Neural cell (in vitro differentiated cells): ENCODE measurements around the gene P3H2.

Experiments
- CTCF ChIP-seq: fragments of 450-650 bp; IDR thresholded peaks from 2 replicates; pipeline ENCODE4 v1.5.1; 2014; ENCODE audit warnings: antibody characterized with exemption, mild to moderate bottlenecking, moderate library complexity; ENCODE audit not compliant: poor library complexity, severe bottlenecking
- EP300 ChIP-seq: fragments of 450-650 bp; conservative IDR thresholded peaks from 2 replicates; pipeline ENCODE4 v1.6.1; 2014; ENCODE audit warnings: antibody characterized with exemption, mild to moderate bottlenecking, moderate library complexity; ENCODE audit not compliant: poor library complexity, severe bottlenecking
- EZH2 ChIP-seq: fragments of 200-600, 300-800 bp; shearing (Covaris generic), sonication (generic); IDR thresholded peaks from 2 replicates; pipeline ENCODE4 v1.6.1; 2014; ENCODE audit warnings: antibody characterized with exemption, low read length, borderline replicate concordance, mild to moderate bottlenecking; ENCODE audit not compliant: insufficient read depth, poor library complexity, severe bottlenecking
- POLR2AphosphoS5 ChIP-seq: IDR thresholded peaks from 2 replicates; pipeline ENCODE4 v1.6.1; 2012
- REST ChIP-seq: IDR thresholded peaks from 2 replicates; pipeline ENCODE4 v1.6.1; 2012; ENCODE audit warnings: borderline replicate concordance

GRCh38 chr3:189941679-189942078, 179.0 kb downstream of the P3H2 start:
- TF ChIP-seq CTCF (no peak), EZH2 (no peak), EP300 (no peak), REST (no peak), POLR2AphosphoS5 (no peak)
